Left lung (tissue), 10 donors: Measurements from ENCODE around the gene CCDC146. TPM values are rescaled to one million over a fixed set of nuclear protein-coding genes. Genes with fewer than 3 reads are reported as not detected.
A peak's percentile ranks its signal among the peaks of the same experiment; 100 is the strongest.

Experiments
- ATAC-seq: fragments of 200-7000 bp; cut with Tn5 transposase; one replicate; pipeline ENCODE4 v1.9.1; 2020; ENCODE audit warnings: moderate library complexity
- DNase-seq, 4 donors: peaks; one replicate each; pipeline ENCODE4 v3.0.0-alpha.2; 2013 to 2020
- H3K27ac ChIP-seq, 2 donors: fragments of 200-600 bp; sonication (generic) in 1 of 2; one replicate each; pipeline versions ENCODE4 v1.5.0 to v1.8.0; 2020 to 2021
- H3K27me3 ChIP-seq, 2 donors: fragments of 200-600 bp; sonication (generic) in 1 of 2; one replicate each; pipeline versions ENCODE4 v1.5.0 to v1.8.0; 2020 to 2021
- H3K36me3 ChIP-seq, 2 donors: fragments of 200-600 bp; sonication (generic) in 1 of 2; one replicate each; pipeline versions ENCODE4 v1.5.0 to v1.8.0; 2020 to 2021
- H3K4me1 ChIP-seq, 2 donors: fragments of 200-600 bp; one replicate each; pipeline ENCODE4 v1.8.0; 2021
- H3K4me3 ChIP-seq, 2 donors: fragments of 200-600 bp; sonication (generic) in 1 of 2; one replicate each; pipeline versions ENCODE4 v1.5.0 to v1.8.0; 2020 to 2021; ENCODE audit warnings: mild to moderate bottlenecking in 1 of 2
- H3K9me3 ChIP-seq, 2 donors: fragments of 200-600 bp; sonication (generic) in 1 of 2; one replicate each; pipeline versions ENCODE4 v1.5.0 to v1.8.0; 2020 to 2021
- CTCF ChIP-seq, 2 donors: fragments of 200-600 bp; sonication (generic) in 1 of 2; IDR thresholded peaks; one replicate each; pipeline versions ENCODE4 v1.5.0 to v1.8.0; 2021; ENCODE audit warnings: antibody characterized with exemption in 2 of 2
- intact Hi-C, 2 donors: fragments of 100-400 bp; cut with DNase I; formaldehyde crosslinking; loops; one replicate each; pipeline versions ENCODE4 v1.11.2 to v1.14.2; 2022
- polyA plus RNA-seq, 6 donors: library from polyadenylated mRNA; unstranded; fragments of 120-200 nt; gene quantifications; one replicate each; pipeline ENCODE4 v1.2.1, GENCODE V29; 2013; ENCODE audit not compliant: insufficient read length in 6 of 6
- total RNA-seq, 2 donors: library from RNA; stranded (reverse); fragmentation: NEBNext Ultra II Directional; extraction: Animal tissue kit (Norgen Biotek cat#: 25700); gene quantifications; one replicate each; pipeline ENCODE4 v1.2.1, GENCODE V29; 2021
- donor health status: DM: no; HTN: yes; CAD: no.
- donor health status: DM: no; HTN: no; CAD: no.

Gene CCDC146
- total and polyA plus RNA-seq, 8 donors: 3.9 to 29.8 (median 18.7) TPM

GRCh38 chr7:77242068-77242467 lies 119.7 kb downstream of the CCDC146 start:
- H3K27ac ChIP-seq: no peak overlapping the region
- no peaks in the 10 kb centered on the region for H3K27me3 ChIP-seq
- H3K36me3 ChIP-seq: no peaks in the 10 kb centered on the region
- H3K4me3 ChIP-seq: no peak overlapping the region
- H3K9me3 ChIP-seq: no peaks in the 10 kb centered on the region
- ATAC-seq (no peak), DNase-seq (peak in 1 of 4 donors; percentile 19)
- intact Hi-C loops: no loop called here
- no peak for TF ChIP-seq CTCF (IDR thresholded peaks at IDR 0.05)
- H3K4me1 ChIP-seq: peaks cover 8 to 44% of the 10 kb centered on the region in 2 donors

- Histone ChIP-seq H3K4me3 (no peak overlapping the region), H3K27me3 (no peaks in the 10 kb centered on the region), H3K4me1 (peaks cover 7 to 42% of the 10 kb centered on the region in 2 donors), H3K36me3 (no peaks in the 10 kb centered on the region), H3K9me3 (no peaks in the 10 kb centered on the region), H3K27ac (no peak overlapping the region)
- ATAC-seq (peak; percentile 24), DNase-seq (no peak)
- intact Hi-C loops: no loop called here
- TF ChIP-seq CTCF (IDR thresholded peaks at IDR 0.05): no peak
Observed at GRCh38 chr7:77242554-77242953, 120.1 kb downstream of the CCDC146 start.

GRCh38 chr7:77244222-77244934 lies 122.0 kb downstream of the CCDC146 start:
- no peaks in the 10 kb centered on the region for H3K27me3 ChIP-seq
- DNase-seq: no peak
- no peak for TF ChIP-seq CTCF (IDR thresholded peaks at IDR 0.05)
- H3K9me3 ChIP-seq: no peaks in the 10 kb centered on the region
- intact Hi-C loops: no loop called here
- no peaks in the 10 kb centered on the region for H3K36me3 ChIP-seq
- no peak overlapping the region for H3K4me3 ChIP-seq
- no peak overlapping the region for H3K27ac ChIP-seq
- peaks cover 0 to 24% of the 10 kb centered on the region in 2 donors for H3K4me1 ChIP-seq
- ATAC-seq: no peak

GRCh38 chr7:77245015-77245755 lies 122.8 kb downstream of the CCDC146 start:
- ATAC-seq (peak; percentile 33), DNase-seq (peak in 1 of 4 donors; percentile 35)
- Histone ChIP-seq H3K4me3 (no peak overlapping the region), H3K9me3 (no peaks in the 10 kb centered on the region), H3K4me1 (peaks cover 0 to 15% of the 10 kb centered on the region in 2 donors), H3K36me3 (no peaks in the 10 kb centered on the region), H3K27me3 (no peaks in the 10 kb centered on the region), H3K27ac (no peak overlapping the region)
- no peak for TF ChIP-seq CTCF (IDR thresholded peaks at IDR 0.05)
- intact Hi-C loops: no loop called here

- Histone ChIP-seq H3K36me3 (no peaks in the 10 kb centered on the region), H3K27ac (no peak overlapping the region), H3K4me1 (peaks cover 0 to 14% of the 10 kb centered on the region in 2 donors), H3K27me3 (no peaks in the 10 kb centered on the region), H3K4me3 (no peak overlapping the region), H3K9me3 (no peaks in the 10 kb centered on the region)
- ATAC-seq: peak; percentile 36
- intact Hi-C loops: no loop called here
- DNase-seq: no peak
- no peak for TF ChIP-seq CTCF (IDR thresholded peaks at IDR 0.05)
Observed at GRCh38 chr7:77246026-77246640, 123.7 kb downstream of the CCDC146 start.
